KMS-11 (cell line): ENCODE results near the gene CCDC201.

Experiments
- H2AFZ ChIP-seq: fragments of 200-600 bp; sonication (generic); 2 replicates; pipeline ENCODE4 v1.6.1; 2016; ENCODE audit warnings: antibody characterized with exemption, mixed run types, low read depth
- H3K27ac ChIP-seq: fragments of 200-600 bp; sonication (generic); 2 replicates; pipeline ENCODE4 v1.6.1; 2016; ENCODE audit warnings: mild to moderate bottlenecking, mixed run types
- H3K27me3 ChIP-seq: fragments of 200-600 bp; sonication (generic); 2 replicates; pipeline ENCODE4 v1.6.1; 2017; ENCODE audit warnings: mild to moderate bottlenecking, low read depth, mixed run types, moderate library complexity; ENCODE audit not compliant: insufficient read depth
- H3K36me3 ChIP-seq: fragments of 200-600 bp; sonication (generic); 2 replicates; pipeline ENCODE4 v1.6.1; 2017; ENCODE audit warnings: mild to moderate bottlenecking, mixed run types; ENCODE audit not compliant: insufficient read depth
- H3K4me1 ChIP-seq: fragments of 200-600 bp; sonication (generic); 2 replicates; pipeline ENCODE4 v1.6.1; 2016; ENCODE audit warnings: mild to moderate bottlenecking, low read depth, mixed run types; ENCODE audit not compliant: poor library complexity, severe bottlenecking
- H3K4me2 ChIP-seq: fragments of 200-600 bp; sonication (generic); 2 replicates; pipeline ENCODE4 v1.7.0; 2016; ENCODE audit warnings: mild to moderate bottlenecking, mixed run types
- H3K4me3 ChIP-seq: fragments of 200-600 bp; sonication (generic); IDR thresholded peaks from 2 replicates; pipeline ENCODE4 v1.6.1; 2017; ENCODE audit warnings: low read depth, low read length, mixed read lengths; ENCODE audit not compliant: insufficient read depth
- H3K79me2 ChIP-seq: fragments of 200-600 bp; sonication (generic); 2 replicates; pipeline ENCODE4 v1.6.1; 2016; ENCODE audit warnings: low read depth, mixed run types; ENCODE audit not compliant: insufficient read depth
- H3K9ac ChIP-seq: fragments of 200-600 bp; sonication (generic); 2 replicates; pipeline ENCODE4 v1.6.1; 2016; ENCODE audit warnings: mild to moderate bottlenecking, mixed run types
- H4K20me1 ChIP-seq: fragments of 200-600 bp; sonication (generic); 2 replicates; pipeline ENCODE4 v1.6.1; 2016; ENCODE audit warnings: mild to moderate bottlenecking, mixed run types; ENCODE audit not compliant: insufficient read depth
- CTCF ChIP-seq: fragments of 200-600 bp; sonication (generic); conservative IDR thresholded peaks from 2 replicates; pipeline ENCODE4 v1.6.1; 2017; ENCODE audit warnings: low read depth, mild to moderate bottlenecking, antibody characterized with exemption, low read length, moderate library complexity, mixed read lengths

Gene CCDC201

GRCh38 chr7:45917064-45917463 lies 44.2 kb upstream of the CCDC201 start:
- no peak overlapping the region for H3K4me2 ChIP-seq
- H3K79me2 ChIP-seq = no peaks in the 10 kb centered on the region
- H3K9ac ChIP-seq = no peak overlapping the region
- H3K4me1 ChIP-seq = peaks cover 22% of the 10 kb centered on the region
- H4K20me1 ChIP-seq = no peaks in the 10 kb centered on the region
- H3K27ac ChIP-seq = no peak overlapping the region
- no peak overlapping the region for H3K4me3 ChIP-seq
- H2AFZ ChIP-seq = no peak overlapping the region
- no peak for TF ChIP-seq CTCF
- no peaks in the 10 kb centered on the region for H3K36me3 ChIP-seq
- no peaks in the 10 kb centered on the region; the same call in 1 of the 2 replicates for H3K27me3 ChIP-seq

GRCh38 chr7:45915606-45916005 lies 42.7 kb upstream of the CCDC201 start:
- Histone ChIP-seq H3K4me2 (no peak overlapping the region), H3K27ac (no peak overlapping the region), H3K4me1 (peaks cover 16% of the 10 kb centered on the region), H3K4me3 (no peak overlapping the region), H3K36me3 (no peaks in the 10 kb centered on the region), H3K27me3 (no peaks in the 10 kb centered on the region), H3K79me2 (no peaks in the 10 kb centered on the region), H3K9ac (no peak overlapping the region), H4K20me1 (no peaks in the 10 kb centered on the region), H2AFZ (no peak overlapping the region)
- TF ChIP-seq CTCF = no peak

- Histone ChIP-seq H3K4me1 (peaks cover 16% of the 10 kb centered on the region), H2AFZ (no peak overlapping the region), H3K27me3 (no peaks in the 10 kb centered on the region), H3K79me2 (no peaks in the 10 kb centered on the region), H3K27ac (no peak overlapping the region), H3K4me2 (no peak overlapping the region), H3K9ac (no peak overlapping the region), H3K36me3 (no peaks in the 10 kb centered on the region), H3K4me3 (no peak overlapping the region), H4K20me1 (no peaks in the 10 kb centered on the region)
- no peak for TF ChIP-seq CTCF
These were observed 42.0 kb upstream of the CCDC201 start for GRCh38 chr7:45914911-45915310.

GRCh38 chr7:45912972-45913371 lies 40.1 kb upstream of the CCDC201 start:
- H4K20me1 ChIP-seq = no peaks in the 10 kb centered on the region
- H2AFZ ChIP-seq = no peak overlapping the region
- no peaks in the 10 kb centered on the region for H3K79me2 ChIP-seq
- no peak overlapping the region for H3K4me3 ChIP-seq
- no peak overlapping the region for H3K4me2 ChIP-seq
- H3K36me3 ChIP-seq = no peaks in the 10 kb centered on the region
- no peak overlapping the region for H3K9ac ChIP-seq
- no peak for TF ChIP-seq CTCF
- no peak overlapping the region for H3K27ac ChIP-seq
- H3K27me3 ChIP-seq = no peaks in the 10 kb centered on the region
- H3K4me1 ChIP-seq = peaks cover 4% of the 10 kb centered on the region

GRCh38 chr7:45911311-45911710 lies 38.4 kb upstream of the CCDC201 start:
- Histone ChIP-seq H3K9ac (no peak overlapping the region), H3K4me3 (no peak overlapping the region)
- TF ChIP-seq CTCF = no peak

More at GRCh38 chr7:45911311-45911710, 38.4 kb upstream of the CCDC201 start:
- H3K79me2 ChIP-seq = no peaks in the 10 kb centered on the region
- H2AFZ ChIP-seq = no peak overlapping the region
- H3K27me3 ChIP-seq = no peaks in the 10 kb centered on the region
- no peak overlapping the region for H3K27ac ChIP-seq
- no peaks in the 10 kb centered on the region for H4K20me1 ChIP-seq
- no peaks in the 10 kb centered on the region for H3K4me1 ChIP-seq
- H3K36me3 ChIP-seq = no peaks in the 10 kb centered on the region
- H3K4me2 ChIP-seq = no peak overlapping the region
